H1 (cell line): ENCODE measurements around the gene PPFIA4. TPM values are rescaled to one million over a fixed set of nuclear protein-coding genes. Genes with fewer than 3 reads are reported as not detected.

Experiments
- CTCF ChIA-PET: fragments of 300-600 bp; sonication (Branson Sonifier 250); formaldehyde crosslinking; loops from one replicate; lab custom pipeline; 2021; ENCODE audit not compliant: partially characterized antibody; lab: Charles Lee
- POLR2A ChIA-PET: fragments of 300-600 bp; sonication (Branson Sonifier 250); formaldehyde crosslinking; loops from one replicate; lab custom pipeline; 2021; ENCODE audit warnings: inconsistent platforms; ENCODE audit not compliant: partially characterized antibody; lab: Charles Lee
- DNase-seq, 2 experiments: peaks; one replicate each; pipeline versions ENCODE4 v3.0.0 to v3.0.0-alpha.2; 2010 to 2022; ENCODE audit warnings: low spot score in 2 of 2, low read depth in 1 of 2, mixed read lengths in 1 of 2
- FAIRE-seq: peaks from 2 replicates; lab custom pipeline; 2011; peaks lifted over from hg19 to GRCh38; lab: Jason Lieb, UNC
- H2AFZ ChIP-seq: 2 replicates; pipeline ENCODE4 v1.8.1; 2012; ENCODE audit warnings: low read length, inconsistent platforms
- H2AK5ac ChIP-seq: 2 replicates; pipeline ENCODE4 v1.6.1; 2013; ENCODE audit warnings: low read depth, low read length
- H2BK120ac ChIP-seq: replicated peaks from 2 replicates; pipeline ENCODE3; 2013; ENCODE audit warnings: low read depth, low read length, inconsistent platforms
- H2BK12ac ChIP-seq: 2 replicates; pipeline ENCODE4 v1.6.1; 2013; ENCODE audit warnings: low read depth, low read length
- H2BK15ac ChIP-seq: 2 replicates; pipeline ENCODE4 v1.6.1; 2013; ENCODE audit warnings: low read length
- H2BK20ac ChIP-seq: 2 replicates; pipeline ENCODE4 v1.6.1; 2013; ENCODE audit warnings: low read length
- H2BK5ac ChIP-seq: 2 replicates; pipeline ENCODE4 v1.6.1; 2013; ENCODE audit warnings: low read depth, low read length
- H3K14ac ChIP-seq: 2 replicates; pipeline ENCODE4 v1.6.1; 2013; ENCODE audit warnings: inconsistent platforms; ENCODE audit not compliant: insufficient read length
- H3K18ac ChIP-seq: 2 replicates; pipeline ENCODE4 v1.6.1; 2013; ENCODE audit warnings: low read length; ENCODE audit errors: extremely low read depth
- H3K23ac ChIP-seq: 2 replicates; pipeline ENCODE4 v1.6.1; 2013; ENCODE audit warnings: inconsistent platforms; ENCODE audit not compliant: insufficient read length
- H3K23me2 ChIP-seq: 2 replicates; pipeline ENCODE4 v1.6.1; 2013; ENCODE audit warnings: low read depth, low read length
- H3K27ac ChIP-seq: 2 replicates; pipeline ENCODE4 v1.6.1; 2011; ENCODE audit warnings: low read depth, low read length, inconsistent platforms
- H3K27me3 ChIP-seq, 4 experiments: replicated peaks in 1 of 4; 1 replicate in 1 of 4; 2 replicates in 3 of 4; pipeline versions ENCODE4 v1.6.1 to v1.8.1; 2011 to 2013; ENCODE audit warnings: low read length in 3 of 4, mild to moderate bottlenecking in 3 of 4, inconsistent platforms in 2 of 4, mixed read lengths in 2 of 4, moderate library complexity in 1 of 4; ENCODE audit not compliant: control insufficient read depth in 3 of 4, insufficient read depth in 3 of 4; ENCODE audit errors: extremely low read depth in 1 of 4
- H3K36me3 ChIP-seq, 4 experiments: 2 replicates each; pipeline versions ENCODE4 v1.6.1 to v1.8.1; 2011 to 2013; ENCODE audit warnings: mild to moderate bottlenecking in 4 of 4, low read length in 3 of 4, moderate library complexity in 2 of 4, control low read depth in 1 of 4, inconsistent platforms in 1 of 4; ENCODE audit not compliant: insufficient read depth in 4 of 4, control insufficient read depth in 2 of 4
- H3K4ac ChIP-seq: replicated peaks from 2 replicates; pipeline ENCODE3; 2013; ENCODE audit warnings: low read length, low read depth, mixed read lengths, inconsistent platforms; ENCODE audit not compliant: insufficient read length
- H3K4me1 ChIP-seq, 4 experiments: replicated peaks in 1 of 4; 1 replicate in 1 of 4; 2 replicates in 3 of 4; pipeline versions ENCODE4 v1.6.1 to v1.8.1; 2011 to 2013; ENCODE audit warnings: low read length in 3 of 4, inconsistent platforms in 2 of 4, mixed read lengths in 1 of 4; ENCODE audit not compliant: insufficient read depth in 4 of 4, control insufficient read depth in 3 of 4
- H3K4me2 ChIP-seq, 2 experiments: 2 replicates each; pipeline versions ENCODE4 v1.6.1 to v1.8.1; 2011 to 2013; ENCODE audit warnings: low read depth in 2 of 2, low read length in 2 of 2, control low read depth in 1 of 2, inconsistent platforms in 1 of 2, mild to moderate bottlenecking in 1 of 2; ENCODE audit not compliant: insufficient read depth in 1 of 2
- H3K4me3 ChIP-seq, 4 experiments: fragments of 200-600, 300-600 bp in 1 of 4; sonication (generic), shearing (Covaris generic), sonication (Bioruptor Twin) in 1 of 4; 2 replicates each; pipeline versions ENCODE4 v1.5.1 to v1.8.1; 2011 to 2016; ENCODE audit warnings: low read length in 4 of 4, low read depth in 3 of 4, control low read depth in 2 of 4, inconsistent platforms in 2 of 4, mild to moderate bottlenecking in 2 of 4, mixed read lengths in 1 of 4, moderate library complexity in 1 of 4; ENCODE audit not compliant: insufficient read depth in 2 of 4; ENCODE audit errors: extremely low read depth in 1 of 4
- H3K56ac ChIP-seq: replicated peaks from 2 replicates; pipeline ENCODE3; 2013; ENCODE audit warnings: low read depth, mild to moderate bottlenecking, mixed read lengths, low read length, inconsistent platforms; ENCODE audit not compliant: insufficient read length
- H3K79me1 ChIP-seq: 2 replicates; pipeline ENCODE4 v1.6.1; 2013; ENCODE audit warnings: low read depth, low read length, control low read depth
- H3K79me2 ChIP-seq, 2 experiments: 2 replicates each; pipeline versions ENCODE4 v1.6.1 to v1.8.1; 2012 to 2013; ENCODE audit warnings: low read length in 2 of 2, mild to moderate bottlenecking in 2 of 2, inconsistent platforms in 1 of 2; ENCODE audit not compliant: insufficient read depth in 2 of 2, control insufficient read depth in 1 of 2
- H3K9ac ChIP-seq, 4 experiments: replicated peaks in 1 of 4; 1 replicate in 1 of 4; 2 replicates in 3 of 4; pipeline versions ENCODE4 v1.6.1 to v1.8.1; 2011 to 2013; ENCODE audit warnings: low read depth in 3 of 4, low read length in 3 of 4, control low read depth in 2 of 4, mild to moderate bottlenecking in 2 of 4, moderate library complexity in 2 of 4, inconsistent platforms in 1 of 4; ENCODE audit errors: extremely low read depth in 1 of 4
- H3K9me3 ChIP-seq, 2 experiments: 2 replicates each; pipeline versions ENCODE4 v1.6.1 to v1.8.1; 2012 to 2013; ENCODE audit warnings: mild to moderate bottlenecking in 2 of 2, moderate library complexity in 2 of 2, control low read depth in 1 of 2, inconsistent platforms in 1 of 2, low read depth in 1 of 2, low read length in 1 of 2, mixed read lengths in 1 of 2; ENCODE audit not compliant: insufficient read depth in 2 of 2
- H4K20me1 ChIP-seq, 2 experiments: replicated peaks in 1 of 2; 2 replicates each; pipeline versions ENCODE3 to v1.8.1; 2011 to 2013; ENCODE audit warnings: inconsistent platforms in 2 of 2, low read length in 2 of 2, mild to moderate bottlenecking in 1 of 2; ENCODE audit not compliant: insufficient read depth in 2 of 2, control insufficient read depth in 1 of 2
- H4K5ac ChIP-seq: 2 replicates; pipeline ENCODE4 v1.6.1; 2013; ENCODE audit warnings: low read length, low read depth, mixed read lengths, inconsistent platforms; ENCODE audit not compliant: insufficient read length
- H4K8ac ChIP-seq: 2 replicates; pipeline ENCODE4 v1.8.0; 2013; ENCODE audit warnings: mild to moderate bottlenecking, moderate library complexity, low read length, inconsistent platforms; ENCODE audit not compliant: insufficient read depth; ENCODE audit errors: extremely low read depth
- H4K91ac ChIP-seq: replicated peaks from 2 replicates; pipeline ENCODE3; 2013; ENCODE audit warnings: low read length, mixed read lengths, inconsistent platforms; ENCODE audit not compliant: insufficient read length
- RFX5 ChIP-seq: IDR thresholded peaks from 2 replicates; pipeline ENCODE4 v1.6.1; 2011; ENCODE audit warnings: low read depth, low read length, improper control_type of control experiment, borderline replicate concordance
- SRF ChIP-seq: IDR thresholded peaks from 2 replicates; pipeline ENCODE4 v1.6.1; 2011; ENCODE audit warnings: mild to moderate bottlenecking, low read depth, low read length, moderate library complexity
- WGBS, 2 experiments: shearing (Covaris generic) in 1 of 2; methylation state at CpG; one replicate each; pipeline versions ENCODE4 v1.1.6 to v1.1.7; 2013 to 2015; ENCODE audit warnings: low lambda C conversion rate in 2 of 2, mixed read lengths in 2 of 2, inconsistent platforms in 1 of 2, low coverage in 1 of 2, missing lambda C conversion rate in 1 of 2; ENCODE audit not compliant: insufficient replicate concordance in 2 of 2, insufficient coverage in 1 of 2, insufficient read length in 1 of 2; ENCODE audit errors: extremely low coverage in 1 of 2, missing lambda C conversion rate in 1 of 2; 5-methylcytosine and 5-hydroxymethylcytosine counted together
- polyA plus RNA-seq, 7 experiments: library from polyadenylated mRNA; depleted of rRNA in 3 of 7; stranded (reverse) in 5 of 7; unstranded in 2 of 7; fragments of >200 nt in 5 of 7; fragments of 200-250 nt in 2 of 7; gene quantifications; 1 replicate in 5 of 7; 2 replicates in 1 of 7; 4 replicates in 1 of 7; pipeline versions ENCODE4 v1.2.1 to v1.2.3, GENCODE V29; 2011 to 2013; ENCODE audit warnings: missing spikeins in 2 of 7, mixed read lengths in 2 of 7
- total RNA-seq: library from RNA; stranded (reverse); fragmentation: NEBNext Ultra II Directional; extraction: Animal tissue kit (Norgen Biotek cat#: 25700); gene quantifications from 2 replicates; pipeline ENCODE4 v1.2.1, GENCODE V29; 2021

PPFIA4 gene
- total and polyA plus RNA-seq, 2 of the 8 experiments (the other 6 are each of a cell fraction or from before 2014, with no cell fraction given): 9.0 to 9.9 TPM

DNA sequence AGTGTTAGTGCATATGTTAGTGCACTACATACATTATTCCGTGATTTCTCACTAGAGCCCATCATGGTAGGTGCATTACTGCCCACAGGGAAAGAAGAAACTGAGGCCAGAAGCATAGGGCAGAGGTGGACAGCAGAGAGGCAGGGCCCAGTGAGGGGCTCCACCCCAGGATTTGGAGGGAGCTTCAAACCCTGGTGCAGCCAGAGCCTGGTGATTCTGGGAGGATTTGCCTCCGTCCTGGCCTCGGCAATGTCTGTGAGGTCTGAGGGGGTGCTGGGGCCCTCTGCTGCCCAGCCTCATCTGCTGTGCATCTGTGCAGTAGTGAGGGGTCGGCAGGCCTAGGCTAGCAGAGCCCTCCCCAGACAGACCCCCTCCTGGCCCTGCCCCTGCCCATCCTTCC is 22.8 kb downstream of the PPFIA4 start:
- Histone ChIP-seq H3K4me2 (no peak overlapping the region; a peak in 1 of 4 replicates), H3K9ac (no peak overlapping the region; a peak in 1 of 7 replicates), H3K27ac (no peak overlapping the region), H3K4me1 (peaks cover 7 to 26% (median 12%) of the 10 kb centered on the region in 4 experiments), H2AK5ac (no peak overlapping the region), H2AFZ (no peak overlapping the region), H4K8ac (0 out of 2 replicates have a peak overlapping the region, but pooled peaks have one; percentile 0), H4K5ac (no peak overlapping the region), H2BK20ac (no peak overlapping the region), H3K18ac (0 out of 2 replicates have a peak overlapping the region, but pooled peaks have one; percentile 0)
- no peak for DNase-seq
- 62% methylated on average over 4 of the region's 4 CpGs; no CpG with 5 or more reads in 1 of the 2 experiments for WGBS, 2 experiments
- no peak for TF ChIP-seq SRF
- no peak for TF ChIP-seq RFX5
- TF ChIP-seq, all 59 proteins: peak for 0
- peak overlapping the region; percentile 86 for H4K91ac ChIP-seq
- no peak overlapping the region for H3K4ac ChIP-seq
- no peaks in the 10 kb centered on the region for H3K79me2 ChIP-seq
- peak overlapping the region; percentile 5 for H3K56ac ChIP-seq
- H3K23me2 ChIP-seq: no peaks in the 10 kb centered on the region
- H2BK15ac ChIP-seq: no peak overlapping the region
- H3K9me3 ChIP-seq: no peaks in the 10 kb centered on the region
- H2BK120ac ChIP-seq: no peak overlapping the region
- ChIA-PET POLR2A (interaction anchor here (0.8 to 1.4 kb wide), 5 partner anchors 8 to 42 kb away, joined by 3 to 6 read pairs (median 3); partner anchors contain the start of gene TMEM183A), CTCF (interaction anchor here (0.6 to 49.7 kb wide), 15 partner anchors 7 to 272 kb away, joined by 3 to 1089 read pairs (median 5); partner anchors contain the start of genes ADORA1, MYBPH, MYOG and PPFIA4)
- peak overlapping the region; percentile 71; the same call in 1 of the 2 replicates for H2BK12ac ChIP-seq
- FAIRE-seq: no peak
- H3K79me1 ChIP-seq: no peaks in the 10 kb centered on the region
- no peak overlapping the region for H3K14ac ChIP-seq
- H3K23ac ChIP-seq: no peak overlapping the region
- no peaks in the 10 kb centered on the region; a peak in 2 of 8 replicates for H3K36me3 ChIP-seq
- H3K4me3 ChIP-seq: no peak overlapping the region
- H4K20me1 ChIP-seq: no peaks in the 10 kb centered on the region
- no peak overlapping the region for H2BK5ac ChIP-seq
- H3K27me3 ChIP-seq: no peaks in the 10 kb centered on the region
